Hematopoietic multipotent progenitor cell treated with erythropoietin and hydrocortisone succinate and interleukin-3 and kit ligand, for 6 days (in vitro differentiated cells): Measurements from ENCODE around the gene CSRNP2.
"Not testable (repeated sequence)": the region's sequence is repeated elsewhere in the genome, so short reads cannot be mapped to it uniquely, and the experiment has no call there.

ENCODE experiments used
- DNase-seq: peaks from one replicate; pipeline ENCODE4 v3.0.0-alpha.2; 2015

The CSRNP2 gene, protein sequence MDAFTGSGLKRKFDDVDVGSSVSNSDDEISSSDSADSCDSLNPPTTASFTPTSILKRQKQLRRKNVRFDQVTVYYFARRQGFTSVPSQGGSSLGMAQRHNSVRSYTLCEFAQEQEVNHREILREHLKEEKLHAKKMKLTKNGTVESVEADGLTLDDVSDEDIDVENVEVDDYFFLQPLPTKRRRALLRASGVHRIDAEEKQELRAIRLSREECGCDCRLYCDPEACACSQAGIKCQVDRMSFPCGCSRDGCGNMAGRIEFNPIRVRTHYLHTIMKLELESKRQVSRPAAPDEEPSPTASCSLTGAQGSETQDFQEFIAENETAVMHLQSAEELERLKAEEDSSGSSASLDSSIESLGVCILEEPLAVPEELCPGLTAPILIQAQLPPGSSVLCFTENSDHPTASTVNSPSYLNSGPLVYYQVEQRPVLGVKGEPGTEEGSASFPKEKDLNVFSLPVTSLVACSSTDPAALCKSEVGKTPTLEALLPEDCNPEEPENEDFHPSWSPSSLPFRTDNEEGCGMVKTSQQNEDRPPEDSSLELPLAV

DNA sequence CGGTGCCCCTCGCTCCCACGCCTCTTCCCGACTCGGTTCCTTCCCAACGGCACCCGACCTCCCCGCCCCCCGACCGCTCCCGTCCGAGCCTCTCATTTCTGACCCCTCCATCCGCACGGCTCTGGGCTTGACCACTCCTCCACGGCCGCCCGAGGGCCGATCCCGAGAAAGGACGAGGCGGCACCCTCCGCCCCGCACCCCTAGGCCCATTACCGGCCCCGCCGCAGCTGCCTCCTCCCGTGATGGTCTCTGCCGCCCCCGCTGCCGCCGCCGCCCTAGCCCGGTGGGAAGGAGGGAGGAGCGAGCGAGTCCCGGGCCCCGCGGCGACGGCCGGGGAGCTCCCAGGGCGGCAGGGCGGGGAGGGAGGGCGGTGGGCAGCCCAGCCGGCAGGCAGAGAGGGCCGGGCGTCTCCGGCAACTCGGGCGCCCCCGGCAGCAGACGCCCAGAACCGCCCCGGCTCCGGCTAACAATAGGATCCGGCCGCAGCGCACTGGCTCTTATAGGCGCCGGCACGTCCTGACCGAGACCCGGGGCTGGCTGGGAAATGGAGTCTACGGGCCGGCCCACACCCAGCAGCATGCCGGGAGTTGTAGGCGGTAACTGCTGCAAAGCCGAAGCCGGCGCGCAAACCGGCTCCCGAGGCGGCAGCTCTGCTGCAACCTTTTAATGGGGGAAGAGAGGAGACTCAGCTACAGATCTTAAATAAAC lies at the start of gene CSRNP2:
Gene CSRNP2 (minus strand): TSS at position 471 of the 708 bp plus-strand sequence. CDS start 7,035 bp downstream, outside the sequence.
- DNase-seq: peak; percentile 98

DNA sequence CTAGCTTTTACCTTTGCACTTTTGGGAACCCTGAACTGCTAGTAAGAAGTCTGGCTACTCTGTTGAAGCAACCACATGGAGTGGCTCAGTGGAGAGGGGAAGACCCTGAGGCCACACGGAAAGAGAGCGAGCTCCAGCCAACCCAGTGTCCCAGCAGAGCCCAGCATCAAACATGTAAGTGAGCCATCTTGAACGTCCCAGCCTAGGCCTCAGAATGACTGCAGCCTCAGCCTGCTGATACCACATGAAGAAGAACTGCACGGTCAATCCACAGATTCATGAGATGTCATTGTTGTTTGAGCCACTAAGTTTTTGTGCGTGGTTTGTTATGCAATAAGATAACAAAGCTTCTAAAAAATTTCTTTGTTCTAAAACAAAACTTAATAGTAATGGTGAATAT lies 49.3 kb upstream of the CSRNP2 start:
- DNase-seq: peak; percentile 31

GRCh38 chr12:51131745-51132521 lies 48.5 kb upstream of the CSRNP2 start:
- no peak for DNase-seq

DNA sequence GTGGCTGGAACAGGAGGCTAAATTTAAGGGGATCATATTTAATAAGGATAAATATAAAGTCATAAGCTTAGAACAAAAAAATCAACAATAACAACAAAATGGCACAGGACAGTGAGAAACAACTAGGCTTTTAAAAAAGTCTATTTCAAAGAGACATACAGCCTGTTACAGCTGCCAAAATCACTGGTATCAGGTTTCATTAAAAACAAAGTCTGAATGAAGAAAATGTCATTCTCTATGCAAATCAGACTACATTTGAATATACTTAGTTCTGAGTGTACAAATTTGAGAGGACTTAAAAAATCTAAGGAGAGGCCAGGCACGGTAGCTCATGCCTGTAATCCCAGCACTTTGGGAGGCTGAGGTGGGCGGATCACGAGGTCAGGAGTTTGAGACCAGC lies 45.5 kb upstream of the CSRNP2 start:
- no peak for DNase-seq

DNA sequence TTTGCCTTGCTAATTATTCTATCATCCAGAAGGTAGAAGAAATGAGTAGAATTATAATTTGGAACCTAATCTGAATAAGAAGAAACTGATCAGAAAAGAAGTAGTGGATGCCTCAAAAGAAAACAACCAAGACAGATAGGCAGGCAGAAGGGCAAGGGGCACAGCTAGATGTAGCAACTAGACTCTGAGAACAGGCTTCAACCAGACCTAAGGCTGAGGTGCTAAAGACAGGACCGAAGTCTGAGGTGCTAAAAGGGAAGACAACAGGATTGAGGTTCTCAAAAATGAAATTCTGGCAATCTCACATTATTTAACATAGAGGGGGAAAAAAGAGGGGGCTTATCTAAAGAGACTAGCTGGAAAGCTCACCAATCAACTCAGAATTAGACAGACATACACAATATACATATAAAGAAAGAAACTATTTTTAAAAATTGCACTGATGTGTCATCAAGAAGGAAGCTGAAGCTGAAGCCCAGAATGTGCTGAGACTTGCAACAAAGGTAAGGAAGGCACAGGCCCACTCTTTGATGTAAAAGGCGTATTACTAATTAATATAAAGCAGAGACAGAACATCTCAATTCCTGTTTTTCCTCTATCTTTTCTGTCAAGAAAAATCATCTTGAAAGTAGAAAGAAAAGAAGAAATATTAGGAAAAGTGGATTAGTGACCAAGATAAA lies 43.8 kb upstream of the CSRNP2 start:
- no peak for DNase-seq

DNA sequence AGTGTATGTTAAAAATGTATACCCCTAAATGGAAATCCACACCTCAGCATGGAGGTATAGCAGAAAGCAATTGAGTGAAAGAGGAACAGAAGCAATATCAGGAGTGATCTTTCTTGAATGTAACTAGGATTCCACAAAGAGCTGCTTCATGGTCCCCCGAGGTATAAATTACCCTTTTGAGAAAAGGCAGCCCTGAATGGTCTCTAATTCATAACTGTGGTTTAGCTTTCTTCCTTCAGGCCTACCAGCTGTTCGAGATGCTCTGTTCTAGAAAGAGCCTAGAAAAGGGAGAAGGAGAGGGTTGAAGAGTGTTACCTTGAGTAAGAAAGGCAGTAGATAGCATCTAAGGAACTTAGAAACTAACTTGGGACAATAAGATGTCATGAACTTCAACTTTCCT lies 42.9 kb upstream of the CSRNP2 start:
- no peak for DNase-seq

DNA sequence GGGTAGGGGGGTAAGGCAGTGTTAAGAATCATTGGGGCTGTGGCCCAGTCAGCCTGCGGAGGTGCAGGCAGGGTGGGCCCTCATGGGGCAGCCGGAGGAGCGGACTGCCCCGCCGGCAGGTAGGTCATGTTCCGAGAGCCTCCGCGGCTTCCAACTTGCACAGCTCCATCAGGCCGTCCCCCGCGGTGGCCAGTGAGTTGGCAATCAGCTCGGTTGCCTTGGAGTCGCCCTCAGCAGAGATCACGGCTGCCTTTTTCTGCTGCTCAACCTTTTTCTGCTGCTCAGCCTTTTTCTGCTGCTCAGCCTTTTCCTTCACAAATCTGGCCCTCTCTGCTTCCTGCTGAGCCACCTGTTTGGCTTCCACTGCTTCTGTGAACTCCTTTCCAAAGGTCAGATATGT lies 41.1 kb upstream of the CSRNP2 start:
- DNase-seq: no peak

- DNase-seq: no peak
Observed at GRCh38 chr12:51122844-51123243, 39.4 kb upstream of the CSRNP2 start.

DNA sequence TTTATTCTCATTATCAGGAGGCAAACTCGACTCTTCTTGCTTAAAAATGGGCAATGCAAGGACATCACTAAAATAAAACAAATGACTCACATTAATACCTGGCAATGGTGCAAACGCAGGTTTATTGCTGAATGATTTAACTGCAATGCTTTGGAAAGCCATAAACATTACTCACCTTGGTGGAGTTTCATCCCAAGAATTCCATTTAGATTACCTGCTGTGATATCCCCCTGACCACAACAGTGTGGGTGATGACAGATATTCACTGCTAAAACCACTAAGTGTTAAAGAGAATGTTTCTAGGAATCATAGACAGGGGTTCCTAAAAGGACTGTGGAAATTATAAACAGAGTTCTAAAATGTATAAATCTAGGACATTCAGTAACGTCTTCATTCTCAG lies 35.3 kb upstream of the CSRNP2 start:
- DNase-seq: no peak

DNA sequence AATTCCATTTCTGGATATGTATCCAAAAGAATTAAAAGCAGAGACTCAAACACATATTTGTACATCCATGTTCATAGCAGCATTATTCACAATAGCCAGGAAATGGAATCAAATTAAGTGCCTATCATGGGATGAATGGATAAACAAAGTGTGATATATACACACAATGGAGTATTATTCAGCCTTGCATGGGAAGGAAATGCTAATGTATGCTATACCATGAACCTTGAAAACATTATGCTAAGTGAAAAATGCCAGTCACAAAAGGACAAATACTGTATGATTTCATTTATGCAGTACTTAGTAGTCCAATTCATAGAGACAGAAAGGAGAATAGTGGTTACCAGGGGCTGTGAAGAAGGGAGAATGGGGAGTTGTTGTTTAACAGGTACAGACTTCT lies 32.1 kb upstream of the CSRNP2 start:
- no peak for DNase-seq

GRCh38 chr12:51108136-51108535 lies 24.7 kb upstream of the CSRNP2 start:
- no peak for DNase-seq

GRCh38 chr12:51103977-51104376 lies 20.6 kb upstream of the CSRNP2 start:
- DNase-seq: no peak

- no peak for DNase-seq
Observed at GRCh38 chr12:51098611-51099010, 15.2 kb upstream of the CSRNP2 start.

DNA sequence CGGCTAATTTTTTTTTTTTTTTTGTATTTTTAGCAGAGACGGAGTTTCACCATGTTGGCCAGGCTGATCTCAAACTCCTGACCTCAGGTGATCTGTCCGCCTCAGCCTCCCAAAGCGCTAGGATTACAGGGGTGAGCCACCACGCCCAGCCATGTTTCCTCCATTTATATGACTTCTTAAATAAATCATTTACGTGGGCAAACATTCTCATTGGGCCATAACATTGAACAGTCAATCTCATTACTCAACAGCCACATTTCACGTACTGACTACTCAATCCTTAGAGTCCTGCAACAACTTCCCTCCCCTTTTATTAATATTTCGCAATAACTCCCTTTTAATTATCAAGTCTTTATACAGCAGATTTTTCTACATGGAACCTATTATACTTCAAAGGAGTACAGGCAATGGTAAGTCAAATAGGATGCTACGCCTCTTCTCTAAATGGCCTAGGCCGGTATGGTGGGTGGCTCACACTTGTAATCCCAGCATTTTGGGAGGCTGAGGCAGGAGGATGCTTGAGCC lies 7.4 kb upstream of the CSRNP2 start:
- no peak for DNase-seq

DNA sequence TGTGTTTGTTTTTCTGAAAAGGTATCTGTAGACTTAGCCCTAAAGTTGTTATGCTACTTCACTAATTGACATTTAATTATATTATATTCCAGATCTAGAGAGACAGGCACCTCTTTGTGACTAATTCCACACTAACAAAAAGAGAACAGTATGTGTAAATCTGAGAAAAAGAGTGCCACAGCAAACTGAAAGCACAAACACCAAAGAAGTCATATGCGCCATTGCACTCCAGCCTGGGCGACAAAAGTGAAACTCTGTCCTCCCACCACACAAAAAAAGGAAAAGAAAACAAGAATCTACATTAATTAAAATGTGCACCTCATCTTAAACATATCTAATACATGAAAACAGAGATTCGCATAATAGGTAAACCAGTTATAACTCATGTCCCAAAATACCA lies 4.4 kb upstream of the CSRNP2 start:
- no peak for DNase-seq

DNA sequence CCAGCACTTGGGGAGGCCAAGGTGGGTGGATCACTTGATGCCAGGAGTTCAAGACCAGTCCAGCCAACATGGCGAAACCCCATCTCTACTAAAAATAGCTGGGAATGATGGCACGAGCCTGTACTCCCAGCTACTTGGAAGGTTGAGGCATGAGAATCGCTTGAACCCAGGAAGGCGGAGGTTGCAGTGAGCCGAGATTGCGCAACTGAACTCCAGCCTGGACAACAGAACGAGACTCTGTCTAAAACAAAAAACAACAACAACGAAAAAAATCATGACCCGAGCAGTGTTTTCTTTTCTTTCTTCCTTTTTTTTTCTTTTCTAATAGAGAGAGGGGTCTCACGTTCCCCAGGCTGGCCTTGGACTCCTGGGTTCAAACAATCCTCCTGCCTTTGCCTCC lies 3.5 kb upstream of the CSRNP2 start:
- no peak for DNase-seq

GRCh38 chr12:51085757-51086156 lies 2.4 kb upstream of the CSRNP2 start:
- no peak for DNase-seq

- DNase-seq: peak; percentile 36
Observed at GRCh38 chr12:51082561-51083125, 753 bp downstream of the CSRNP2 start.

GRCh38 chr12:51081421-51081820 lies 2.0 kb downstream of the CSRNP2 start:
- DNase-seq: no peak

GRCh38 chr12:51080136-51080535 lies 3.3 kb downstream of the CSRNP2 start:
- DNase-seq: no peak

GRCh38 chr12:51078866-51079265 lies 4.5 kb downstream of the CSRNP2 start:
- not testable (repeated sequence) for DNase-seq

GRCh38 chr12:51078346-51078745 lies 5.0 kb downstream of the CSRNP2 start:
- peak; percentile 29 for DNase-seq
